Mucosa of gallbladder (tissue), 1 donor: ENCODE data around the gene EVC2. TPM values are rescaled to one million over a fixed set of nuclear protein-coding genes. Genes with fewer than 3 reads are reported as not detected.

Experiments used
- DNase-seq: peaks from one replicate; pipeline ENCODE4 v3.0.0-alpha.2; 2020; ENCODE audit warnings: low spot score
- total RNA-seq: library from RNA; stranded (reverse); gene quantifications from one replicate; pipeline ENCODE4 v1.2.1, GENCODE V29; 2021
- donor health status: DM: no; HTN: no; CAD: no.

Gene EVC2
- total RNA-seq, 1 donor from 2014 or later, result 7.1 TPM

- DNase-seq, result no peak
These were observed 138.9 kb downstream of the EVC2 start for GRCh38 chr4:5569451-5569850.

DNA sequence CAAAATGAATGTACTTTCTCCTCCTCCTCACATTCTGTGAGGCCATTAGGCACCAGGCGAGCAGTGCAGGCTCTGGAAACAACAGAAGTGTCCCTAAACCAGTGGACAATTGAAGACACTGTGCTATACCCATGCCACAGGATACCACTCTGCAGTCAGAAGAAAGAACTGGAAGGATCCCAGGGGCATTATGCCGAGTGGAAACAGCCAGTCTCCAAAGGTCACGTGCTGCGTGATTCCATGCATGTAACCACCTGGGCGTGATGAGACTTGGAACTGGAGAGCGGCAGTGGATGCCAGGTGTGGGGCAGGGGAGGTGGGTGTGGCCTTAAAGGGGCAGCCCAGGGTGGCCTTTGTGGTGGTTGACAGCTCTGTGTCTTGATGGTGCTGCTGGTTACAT is 139.4 kb downstream of the EVC2 start:
- no peak for DNase-seq

- DNase-seq, result no peak
These were observed 140.0 kb downstream of the EVC2 start for GRCh38 chr4:5568336-5568735.

- no peak for DNase-seq
These were observed 141.4 kb downstream of the EVC2 start for GRCh38 chr4:5566991-5567390.

DNA sequence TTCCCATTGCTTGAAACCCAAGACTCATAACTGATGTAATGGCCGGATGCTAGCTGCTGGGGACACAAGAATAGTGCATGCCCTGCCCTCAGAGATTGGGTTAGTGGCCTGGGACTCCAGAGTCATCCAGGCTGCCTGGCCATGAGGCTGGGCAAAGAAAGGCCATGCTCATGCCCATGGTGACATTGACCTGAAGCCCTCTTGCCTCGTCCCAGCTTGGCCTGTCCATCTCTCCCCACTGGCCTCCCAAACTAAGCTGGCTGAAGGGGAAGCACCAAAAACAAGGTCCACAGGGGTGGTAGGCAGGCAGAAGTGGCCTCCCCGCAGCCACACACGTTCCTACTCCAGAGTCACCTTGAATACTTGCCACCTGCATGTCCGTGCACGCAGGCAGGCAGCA is 141.8 kb downstream of the EVC2 start:
- no peak for DNase-seq

- no peak for DNase-seq
These were observed 144.5 kb downstream of the EVC2 start for GRCh38 chr4:5563856-5564255.

- DNase-seq, result no peak
These were observed 145.9 kb downstream of the EVC2 start for GRCh38 chr4:5562476-5562875.

- DNase-seq, result no peak
These were observed 147.1 kb downstream of the EVC2 start for GRCh38 chr4:5561286-5561685.

GRCh38 chr4:5558502-5558901 is 149.9 kb downstream of the EVC2 start:
- no peak for DNase-seq

GRCh38 chr4:5554376-5554775 is 154.0 kb downstream of the EVC2 start:
- DNase-seq, result no peak

- no peak for DNase-seq
These were observed 154.6 kb downstream of the EVC2 start for GRCh38 chr4:5553801-5554200.

DNA sequence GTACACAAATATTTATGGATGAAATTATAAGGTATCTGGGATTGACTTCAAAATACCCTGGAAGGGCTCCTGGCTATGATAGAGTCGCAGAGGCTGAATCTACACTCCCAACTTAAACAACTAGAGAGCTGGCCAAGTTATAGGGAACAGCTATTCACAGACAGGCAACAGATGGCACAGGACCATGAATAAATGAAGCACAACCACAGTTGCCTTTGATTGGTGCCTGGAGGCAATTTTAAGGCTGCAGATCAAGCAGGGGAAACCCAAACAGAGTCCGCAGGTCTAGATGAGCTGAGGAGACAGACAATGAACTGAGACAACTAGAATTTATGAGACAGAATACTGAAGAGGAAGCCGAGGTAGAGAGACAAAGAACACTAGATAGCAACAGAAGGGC is 155.9 kb downstream of the EVC2 start:
- no peak for DNase-seq

DNA sequence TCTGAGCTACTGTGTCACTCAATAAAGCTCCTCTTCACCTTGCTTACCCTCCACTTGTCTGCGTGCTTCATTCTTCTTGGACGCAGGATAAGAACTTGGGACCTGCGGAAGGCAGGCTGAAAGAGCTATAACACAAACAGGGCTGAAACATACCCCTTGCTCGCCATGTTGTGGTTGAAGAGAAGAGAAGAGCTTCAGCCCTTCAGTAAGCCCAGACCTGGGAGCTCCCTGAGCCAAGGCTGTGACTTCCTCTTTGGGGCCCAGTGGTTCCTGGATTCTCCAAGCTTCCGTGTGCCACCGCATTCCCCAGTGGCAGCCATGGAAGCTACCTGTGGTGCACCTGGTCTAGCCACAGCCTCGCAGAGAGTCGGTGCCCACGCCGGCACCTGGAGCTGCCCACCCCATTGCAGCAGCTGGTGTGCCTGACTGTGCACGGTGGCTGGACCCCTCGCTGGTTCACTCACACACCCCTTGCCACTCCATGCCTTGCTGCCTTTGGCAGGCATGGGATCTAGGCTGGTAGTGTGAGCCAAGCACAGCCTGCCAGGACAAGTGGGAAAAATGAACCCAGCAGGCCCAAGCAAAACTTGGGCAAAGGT is 160.6 kb downstream of the EVC2 start:
- DNase-seq, result no peak

DNA sequence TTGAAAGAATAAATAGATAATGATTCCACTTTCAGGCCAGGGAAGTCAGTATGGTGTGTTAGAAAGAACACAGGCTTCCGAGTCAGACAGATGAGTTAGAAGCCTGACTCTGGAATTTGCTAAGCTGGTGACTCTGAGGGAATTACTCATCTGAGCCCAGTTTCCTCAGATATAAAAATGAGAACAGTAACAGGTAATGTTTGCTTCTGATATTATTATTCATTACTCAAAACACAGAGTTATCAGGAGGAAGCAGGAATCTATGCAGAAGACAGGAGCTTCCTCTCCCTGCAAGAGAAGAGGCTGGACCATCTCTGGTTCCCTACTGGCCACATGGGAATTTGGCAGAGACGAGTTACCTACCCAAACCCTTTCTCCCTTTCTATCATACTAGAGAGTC is 163.1 kb downstream of the EVC2 start:
- DNase-seq, result no peak

DNA sequence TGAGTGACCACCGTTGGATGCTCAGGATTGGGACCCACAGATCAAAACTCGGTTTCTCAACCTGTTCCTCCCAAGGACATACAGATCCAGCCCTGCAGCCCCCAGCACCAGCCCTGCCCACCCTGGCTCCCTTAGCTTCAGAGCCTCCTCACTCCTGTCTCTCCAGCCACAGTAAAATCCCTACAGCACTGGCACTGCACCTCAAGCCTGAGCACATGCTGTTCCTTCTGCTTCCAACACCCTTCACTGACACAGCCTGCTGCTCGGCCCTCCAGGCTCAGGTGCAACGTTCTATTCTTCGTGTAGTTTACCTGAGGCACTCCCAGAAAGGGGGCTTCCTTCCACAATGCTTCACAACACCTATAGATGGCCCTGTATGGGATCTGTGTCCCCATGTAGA is 163.6 kb downstream of the EVC2 start:
- no peak for DNase-seq

GRCh38 chr4:5543681-5544080 is 164.7 kb downstream of the EVC2 start:
- no peak for DNase-seq

DNA sequence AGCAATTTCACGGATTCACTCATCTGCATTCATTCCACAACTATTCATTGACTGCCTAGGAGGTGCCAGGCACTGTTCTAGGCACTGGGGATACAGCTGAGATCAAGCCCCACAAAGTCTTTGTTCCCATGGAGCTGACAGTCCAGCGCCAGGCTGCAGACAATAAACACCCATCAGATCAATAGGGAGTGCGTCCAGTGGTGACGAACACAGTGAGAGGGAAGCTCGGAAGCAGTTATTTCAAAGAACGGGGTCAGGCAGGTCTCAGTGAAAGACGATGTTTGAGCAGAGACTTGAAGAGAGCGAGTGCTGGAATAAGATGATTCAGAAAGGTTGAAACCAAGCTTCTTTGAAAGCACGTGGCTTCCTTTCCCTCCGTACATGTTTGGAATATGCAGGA is 167.2 kb downstream of the EVC2 start:
- no peak for DNase-seq

GRCh38 chr4:5539584-5539983 is 168.8 kb downstream of the EVC2 start:
- DNase-seq, result no peak

DNA sequence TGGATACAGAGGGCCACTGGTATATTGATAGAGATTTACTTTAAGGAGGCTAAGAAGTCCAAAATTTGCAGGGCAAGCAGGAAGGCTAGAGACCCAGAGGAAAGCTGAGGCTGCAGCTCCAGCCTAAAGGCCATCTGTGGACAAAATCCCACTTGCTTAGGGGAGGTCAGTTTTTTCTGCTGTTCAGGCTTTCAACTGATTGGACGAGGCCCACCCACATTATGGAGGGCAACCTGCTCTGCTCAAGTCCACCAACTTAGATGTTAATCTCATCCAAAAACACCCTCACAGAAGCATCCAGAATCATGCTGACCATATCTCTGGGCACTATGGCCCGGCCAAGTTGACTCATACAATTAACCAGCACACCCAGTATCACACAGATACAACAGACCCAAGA is 176.3 kb downstream of the EVC2 start:
- DNase-seq, result no peak

DNA sequence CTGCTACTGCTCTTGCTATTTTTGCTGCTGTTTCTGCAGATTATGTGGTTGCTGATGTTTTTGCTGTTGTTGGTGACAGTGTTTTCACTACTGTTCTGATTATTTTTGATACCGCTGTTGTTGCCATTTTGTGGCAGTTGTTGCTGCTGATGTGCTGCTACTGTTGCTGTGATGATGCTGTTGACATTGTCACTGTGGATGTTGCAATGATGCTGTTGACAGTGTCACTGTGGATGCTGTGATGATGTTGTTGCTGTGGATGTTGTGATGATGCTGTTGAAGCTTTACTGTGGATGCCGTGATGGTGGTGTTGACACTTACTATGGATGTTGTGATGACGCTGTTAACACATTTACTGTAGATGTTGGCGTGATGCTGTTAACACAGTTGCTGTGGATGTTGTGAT is 180.3 kb downstream of the EVC2 start:
- no peak for DNase-seq

DNA sequence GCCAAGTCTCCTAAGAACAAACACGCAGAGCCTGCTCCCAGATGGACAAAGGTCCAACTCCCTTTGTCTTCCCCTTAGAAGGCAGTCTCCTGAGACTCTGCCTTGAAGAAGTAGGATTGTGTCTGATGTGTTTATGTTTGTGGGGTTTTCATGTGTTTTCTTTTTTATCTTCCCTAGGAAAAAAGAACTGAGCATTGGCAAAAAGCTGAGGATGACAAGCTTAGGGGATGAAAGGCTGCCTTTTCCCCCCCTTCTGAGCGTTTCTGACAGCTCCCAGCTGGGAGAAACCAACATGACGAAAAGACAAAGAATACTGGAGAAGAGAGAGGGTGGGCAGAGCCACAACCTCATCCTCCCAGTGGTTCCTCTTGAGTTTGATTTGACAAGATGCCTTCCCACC is 181.1 kb downstream of the EVC2 start:
- peak; percentile 11 for DNase-seq

- DNase-seq, result peak; percentile 72
These were observed 182.1 kb downstream of the EVC2 start for GRCh38 chr4:5526080-5526846.

DNA sequence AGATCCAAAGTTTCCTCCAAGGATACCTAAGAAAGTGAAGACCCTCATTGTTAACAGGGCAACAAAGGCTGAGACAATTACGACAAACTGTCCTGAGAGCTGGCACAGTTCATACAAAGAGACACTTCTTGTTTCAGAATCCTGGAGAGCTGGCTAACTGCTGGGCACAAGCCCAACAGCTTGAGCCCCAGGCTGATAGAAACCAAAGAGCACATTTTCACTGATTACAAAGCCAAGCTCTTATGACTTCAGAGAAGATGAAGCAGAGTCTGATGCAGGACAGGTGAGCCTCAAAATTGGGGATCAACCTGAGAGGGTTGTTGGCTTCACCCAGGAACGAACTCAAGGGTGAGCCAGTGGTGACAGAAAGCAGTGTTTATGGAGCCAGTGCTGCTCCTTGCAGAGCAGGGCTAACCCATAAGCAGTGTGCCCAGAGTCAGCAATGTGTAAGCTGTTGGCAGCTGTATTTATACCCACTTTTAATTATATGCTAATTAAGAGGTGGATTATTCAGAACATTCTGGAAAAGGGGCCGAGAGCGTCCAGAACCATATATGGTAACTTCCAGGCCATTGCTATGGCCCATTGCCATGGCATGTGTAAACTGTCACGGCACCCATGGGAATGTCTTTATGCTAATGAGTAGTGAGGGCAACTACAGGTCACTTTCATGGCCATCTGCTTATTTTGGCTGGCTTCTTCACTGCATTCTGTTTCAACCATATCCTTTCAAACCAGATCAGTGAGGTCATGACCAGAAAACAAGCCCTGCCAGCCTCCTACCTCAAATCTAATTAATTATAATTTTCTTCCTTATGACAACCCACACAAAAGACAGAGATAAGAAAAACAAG is 183.7 kb downstream of the EVC2 start:
- DNase-seq, result peak; percentile 86
